HG02943 (cell line): ENCODE data around the gene IFNL4.
"Not testable (repeated sequence)": the region's sequence is repeated elsewhere in the genome, so short reads cannot be mapped to it uniquely, and the experiment has no call there.

Experiments used
- ATAC-seq: cut with Tn5 transposase; IDR thresholded peaks from one replicate; pipeline ENCODE4 v1.9.1; 2021; ENCODE audit warnings: mild to moderate bottlenecking, low read depth, moderate library complexity; ENCODE audit not compliant: unreplicated experiment

IFNL4 gene

DNA sequence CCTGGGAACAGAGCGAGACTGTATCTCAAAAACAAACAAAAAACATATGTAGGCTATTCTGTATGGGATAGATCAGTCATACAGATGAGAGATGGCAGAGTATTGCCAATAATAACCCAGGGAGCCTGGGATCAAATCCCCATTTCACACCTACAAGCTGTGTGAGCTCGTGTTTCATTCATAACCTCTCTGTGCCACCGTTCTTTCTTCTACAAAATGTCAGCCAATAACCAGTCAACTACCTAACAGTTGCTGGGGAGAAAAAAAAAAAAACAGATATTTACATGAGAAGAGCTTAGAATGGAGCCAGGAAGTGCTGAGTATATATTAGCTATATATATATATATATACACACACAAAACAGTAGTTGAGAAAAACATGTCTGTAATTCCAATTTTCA is 13.0 kb upstream of the IFNL4 start:
- no peak for ATAC-seq

- ATAC-seq, result no peak
Measured at GRCh38 chr19:39257227-39257626, 8.6 kb upstream of the IFNL4 start.

GRCh38 chr19:39254531-39255345 is 6.1 kb upstream of the IFNL4 start:
- ATAC-seq, result no peak

- ATAC-seq, result no peak
Measured at GRCh38 chr19:39253374-39254149, 4.9 kb upstream of the IFNL4 start.

DNA sequence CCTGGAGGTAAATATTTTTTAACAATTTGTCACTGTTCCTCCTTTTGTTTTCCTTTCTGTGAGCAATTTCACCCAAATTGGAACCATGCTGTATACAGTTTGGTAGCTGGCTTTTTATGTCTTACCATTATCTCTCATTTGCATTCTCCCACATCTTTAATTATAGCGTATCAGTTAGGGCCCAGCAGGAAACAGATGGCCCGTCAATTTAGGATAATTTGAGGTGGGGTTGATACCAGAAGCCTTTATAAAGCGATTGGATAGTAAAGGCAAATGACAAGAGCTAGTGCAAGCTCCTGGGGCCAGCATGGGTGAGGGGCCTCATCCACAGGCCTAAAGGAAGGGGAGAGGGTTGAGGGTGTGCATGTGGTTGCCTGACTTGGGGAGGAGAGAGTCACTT is 3.8 kb upstream of the IFNL4 start:
- ATAC-seq, result no peak

DNA sequence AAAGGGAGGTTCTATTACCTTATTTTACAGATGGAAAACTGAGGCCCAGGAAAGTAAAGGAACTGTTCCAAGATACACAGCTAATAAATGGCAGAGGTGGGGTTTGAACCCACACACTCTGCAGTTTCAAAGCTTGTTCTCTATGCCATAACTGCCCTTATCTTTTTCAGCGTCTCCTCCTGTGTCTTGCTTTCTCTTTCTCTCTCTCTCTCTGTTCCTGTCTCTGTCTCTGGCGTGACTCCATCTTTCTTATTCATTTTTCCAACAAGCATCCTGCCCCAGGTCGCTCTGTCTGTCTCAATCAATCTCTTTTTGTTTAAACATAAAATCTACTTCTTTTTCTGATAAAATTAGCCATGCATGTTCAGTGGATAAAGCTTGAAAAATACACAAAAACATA is 3.2 kb upstream of the IFNL4 start:
- no peak for ATAC-seq

DNA sequence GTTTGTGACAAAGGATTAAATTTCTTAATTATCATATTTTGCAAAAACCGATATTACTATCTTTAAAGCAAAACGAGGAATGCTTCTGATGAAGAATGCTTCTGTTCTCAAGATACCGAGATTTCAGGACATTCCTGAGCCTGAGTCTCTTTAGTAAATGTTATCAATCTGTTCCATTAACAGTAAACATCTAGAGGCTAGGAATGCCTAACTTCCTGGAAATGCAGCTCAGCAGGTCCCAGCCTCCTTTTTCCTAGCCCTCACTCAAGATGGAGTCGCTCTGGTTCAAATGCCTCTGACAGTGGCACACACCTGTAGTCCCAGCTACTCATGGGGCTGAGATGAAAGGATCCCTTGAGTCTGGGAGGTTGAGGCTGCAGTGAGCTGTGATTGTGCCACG is 2.4 kb upstream of the IFNL4 start:
- ATAC-seq, result no peak

- no peak for ATAC-seq
Measured at GRCh38 chr19:39247701-39248664, 673 bp downstream of the IFNL4 start.

DNA sequence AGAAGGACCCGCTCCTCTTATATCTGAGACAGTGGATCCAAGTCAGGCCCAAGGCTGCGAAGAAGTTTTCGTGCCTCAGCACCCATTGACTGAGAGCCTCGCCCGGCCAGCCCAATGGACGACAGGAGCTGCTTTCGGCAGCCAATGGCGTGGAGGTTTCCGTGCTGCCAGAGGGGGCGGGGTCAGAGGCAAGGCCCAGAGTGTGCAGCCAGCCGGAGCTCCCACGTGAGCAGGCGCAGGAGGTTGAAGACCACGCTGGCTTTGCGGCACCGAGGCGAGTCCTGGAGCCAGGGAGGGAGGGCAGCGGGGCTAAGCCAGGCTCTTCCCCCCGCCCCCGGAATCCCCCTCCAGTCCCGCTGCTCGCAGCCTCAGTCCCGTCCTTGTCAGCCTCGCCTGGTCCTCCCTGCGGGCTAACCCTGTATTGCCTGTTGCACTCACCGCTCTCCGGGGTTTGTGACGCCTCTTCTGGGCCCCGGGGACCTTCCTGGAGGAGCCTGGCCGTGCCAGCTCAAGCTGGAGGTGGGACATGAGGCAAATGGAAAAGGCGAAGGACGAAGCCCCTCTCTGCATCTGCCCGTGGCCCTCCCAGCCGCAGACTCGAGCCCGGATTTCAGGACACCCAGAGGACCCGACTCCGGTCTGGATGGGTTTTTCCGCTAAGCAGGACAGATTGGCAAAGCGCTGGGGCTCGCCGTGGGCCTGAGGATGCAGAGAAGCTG is 1.5 kb downstream of the IFNL4 start:
- ATAC-seq, result no peak

GRCh38 chr19:39245166-39245565 is 3.5 kb downstream of the IFNL4 start:
- not testable (repeated sequence) for ATAC-seq

GRCh38 chr19:39244410-39245100 is 4.1 kb downstream of the IFNL4 start, which contains the start of gene IFNL3:
Gene IFNL3, minus strand, starts transcription at chr19:39245006. Its CDS starts 39 bp downstream, at chr19:39244967.
- not testable (repeated sequence) for ATAC-seq

GRCh38 chr19:39243741-39244140 is 4.9 kb downstream of the IFNL4 start:
- ATAC-seq, result not testable (repeated sequence)

DNA sequence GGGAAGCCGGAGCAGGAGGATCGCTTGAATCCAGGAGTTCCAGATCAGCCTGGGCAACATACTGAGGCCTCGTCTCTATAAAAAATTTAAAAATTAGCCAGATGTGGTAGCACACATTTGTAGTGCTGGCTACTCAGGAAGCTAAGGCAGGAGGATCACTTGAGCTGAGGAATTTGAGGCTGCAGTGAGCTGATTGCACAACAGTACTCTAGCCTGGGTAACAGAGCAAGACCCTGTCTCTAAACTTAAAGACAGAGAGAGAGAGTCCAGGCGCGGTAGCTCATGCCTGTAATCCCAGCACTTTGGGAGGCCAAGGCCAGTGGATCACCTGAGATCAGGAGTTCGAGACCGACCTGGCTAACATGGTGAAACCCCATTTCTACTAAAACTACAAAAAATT is 8.2 kb downstream of the IFNL4 start:
- ATAC-seq, result no peak

DNA sequence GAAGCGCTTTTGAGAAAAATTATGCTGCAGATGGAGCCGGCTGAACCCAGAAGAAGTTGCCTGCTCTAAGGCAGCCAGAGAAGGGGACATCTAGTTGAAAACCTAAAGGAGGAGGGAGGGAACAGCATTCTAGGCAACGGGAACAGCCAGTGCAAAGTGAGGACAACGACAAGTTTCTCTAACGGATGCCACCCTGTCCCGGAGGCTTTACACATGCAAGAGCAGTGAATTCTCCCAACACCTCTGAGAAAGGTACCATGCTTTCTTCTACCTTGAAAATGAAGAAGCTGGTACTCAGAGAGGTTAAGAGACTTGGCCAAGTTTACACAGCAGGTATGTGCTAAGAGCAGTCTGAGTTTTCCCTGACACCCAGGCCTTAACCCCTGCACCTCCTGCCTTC is 9.7 kb downstream of the IFNL4 start:
- ATAC-seq, result no peak

GRCh38 chr19:39238209-39238608 is 10.4 kb downstream of the IFNL4 start:
- no peak for ATAC-seq

GRCh38 chr19:39237200-39238184 is 11.2 kb downstream of the IFNL4 start:
- no peak for ATAC-seq

GRCh38 chr19:39236527-39236926 is 12.1 kb downstream of the IFNL4 start:
- ATAC-seq, result no peak

GRCh38 chr19:39232708-39233107 is 15.9 kb downstream of the IFNL4 start:
- ATAC-seq, result no peak
